Measurements from ENCODE around the gene SULT1C3. TPM values are rescaled to one million over a fixed set of nuclear protein-coding genes. Genes with fewer than 3 reads are reported as not detected.

SULT1C3 gene
- total RNA-seq, 4 donors from 2014 or later = not detected

DNA sequence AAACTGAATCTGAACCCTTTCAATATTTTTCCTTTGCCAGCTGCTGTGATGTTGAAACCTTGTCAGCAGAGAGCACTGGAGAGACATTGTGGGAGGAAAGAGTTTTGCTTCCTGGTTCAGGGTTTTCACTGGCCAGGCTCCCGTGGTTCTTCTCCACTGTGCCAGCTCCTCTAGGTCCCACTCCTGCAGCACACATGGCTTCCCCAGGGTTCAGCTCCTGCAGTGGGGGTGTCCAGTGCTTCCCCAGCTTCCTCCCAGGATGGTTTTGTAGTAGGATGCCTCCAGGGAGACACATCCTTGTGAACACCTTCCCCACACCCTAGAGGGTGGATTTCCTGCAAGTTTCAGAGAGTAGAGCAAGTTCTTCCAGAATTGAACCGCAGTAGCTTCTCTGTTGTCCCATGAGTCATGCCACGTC is 24.0 kb upstream of the SULT1C3 start:
- TF ChIP-seq, protein P1, sequence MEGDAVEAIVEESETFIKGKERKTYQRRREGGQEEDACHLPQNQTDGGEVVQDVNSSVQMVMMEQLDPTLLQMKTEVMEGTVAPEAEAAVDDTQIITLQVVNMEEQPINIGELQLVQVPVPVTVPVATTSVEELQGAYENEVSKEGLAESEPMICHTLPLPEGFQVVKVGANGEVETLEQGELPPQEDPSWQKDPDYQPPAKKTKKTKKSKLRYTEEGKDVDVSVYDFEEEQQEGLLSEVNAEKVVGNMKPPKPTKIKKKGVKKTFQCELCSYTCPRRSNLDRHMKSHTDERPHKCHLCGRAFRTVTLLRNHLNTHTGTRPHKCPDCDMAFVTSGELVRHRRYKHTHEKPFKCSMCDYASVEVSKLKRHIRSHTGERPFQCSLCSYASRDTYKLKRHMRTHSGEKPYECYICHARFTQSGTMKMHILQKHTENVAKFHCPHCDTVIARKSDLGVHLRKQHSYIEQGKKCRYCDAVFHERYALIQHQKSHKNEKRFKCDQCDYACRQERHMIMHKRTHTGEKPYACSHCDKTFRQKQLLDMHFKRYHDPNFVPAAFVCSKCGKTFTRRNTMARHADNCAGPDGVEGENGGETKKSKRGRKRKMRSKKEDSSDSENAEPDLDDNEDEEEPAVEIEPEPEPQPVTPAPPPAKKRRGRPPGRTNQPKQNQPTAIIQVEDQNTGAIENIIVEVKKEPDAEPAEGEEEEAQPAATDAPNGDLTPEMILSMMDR (IDR thresholded peaks at IDR 0.05; ENCODE audit: low read depth) = no peak

DNA sequence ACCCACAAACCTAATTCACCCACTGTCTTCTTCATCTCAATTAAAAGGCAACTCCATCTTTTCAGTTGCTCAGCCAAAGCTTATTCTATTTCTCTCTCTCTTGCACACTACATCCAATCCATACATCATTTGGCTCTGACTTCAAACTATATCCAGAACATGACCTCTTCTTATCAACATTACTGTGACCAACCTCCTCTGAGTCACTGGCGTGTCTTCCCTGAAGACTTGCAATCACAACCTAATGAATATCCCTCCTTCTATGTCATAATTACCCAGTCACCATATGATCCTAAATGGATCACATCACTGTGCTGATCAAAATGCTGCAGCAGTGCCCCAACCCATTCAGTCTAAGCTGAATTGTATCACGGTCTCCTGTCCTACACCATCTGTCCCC is 22.6 kb upstream of the SULT1C3 start:
- TF ChIP-seq, protein P1 (IDR thresholded peaks at IDR 0.05; ENCODE audit: low read depth) = no peak

DNA sequence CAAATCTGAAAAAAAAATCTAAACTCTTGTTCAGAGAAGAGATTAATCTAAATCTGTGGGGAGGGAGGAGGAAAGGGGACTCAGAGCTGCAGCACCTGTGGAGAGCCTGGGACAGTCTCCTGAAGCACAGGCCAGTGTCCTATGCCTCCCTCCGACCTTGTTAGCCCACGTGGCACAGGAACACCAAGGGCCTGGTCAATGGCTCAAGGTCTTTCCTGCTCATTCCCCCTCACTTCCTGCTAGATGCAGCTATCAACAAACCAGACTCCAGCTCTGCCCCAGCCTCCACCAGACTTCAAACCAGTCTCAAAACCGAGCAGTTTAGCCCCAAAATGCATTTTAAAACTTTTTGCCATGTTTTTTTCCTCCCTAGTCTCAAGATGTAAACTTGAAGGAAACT is 20.1 kb upstream of the SULT1C3 start:
- TF ChIP-seq, protein P1 (IDR thresholded peaks at IDR 0.05; ENCODE audit: low read depth) = no peak

DNA sequence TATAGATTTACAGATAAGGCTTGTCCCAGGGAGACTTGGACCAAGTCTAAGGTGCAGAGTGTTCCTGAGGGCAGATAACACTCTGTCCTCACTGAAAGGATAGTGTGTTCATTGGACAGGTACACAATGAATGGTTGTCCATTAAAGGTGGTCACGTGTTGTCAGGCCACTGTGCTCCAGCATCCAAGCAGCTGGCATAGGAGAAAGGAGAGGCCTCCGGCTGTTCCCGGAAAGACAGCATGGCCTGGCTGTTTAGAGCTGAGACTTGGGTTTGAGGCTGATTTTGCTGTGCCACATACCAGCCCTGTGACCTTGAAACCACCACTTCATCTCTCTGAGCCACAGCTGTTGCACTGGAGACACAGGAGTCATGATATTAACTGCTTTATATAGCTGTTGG is 19.6 kb upstream of the SULT1C3 start:
- TF ChIP-seq, protein P1 (IDR thresholded peaks at IDR 0.05; ENCODE audit: low read depth) = no peak

DNA sequence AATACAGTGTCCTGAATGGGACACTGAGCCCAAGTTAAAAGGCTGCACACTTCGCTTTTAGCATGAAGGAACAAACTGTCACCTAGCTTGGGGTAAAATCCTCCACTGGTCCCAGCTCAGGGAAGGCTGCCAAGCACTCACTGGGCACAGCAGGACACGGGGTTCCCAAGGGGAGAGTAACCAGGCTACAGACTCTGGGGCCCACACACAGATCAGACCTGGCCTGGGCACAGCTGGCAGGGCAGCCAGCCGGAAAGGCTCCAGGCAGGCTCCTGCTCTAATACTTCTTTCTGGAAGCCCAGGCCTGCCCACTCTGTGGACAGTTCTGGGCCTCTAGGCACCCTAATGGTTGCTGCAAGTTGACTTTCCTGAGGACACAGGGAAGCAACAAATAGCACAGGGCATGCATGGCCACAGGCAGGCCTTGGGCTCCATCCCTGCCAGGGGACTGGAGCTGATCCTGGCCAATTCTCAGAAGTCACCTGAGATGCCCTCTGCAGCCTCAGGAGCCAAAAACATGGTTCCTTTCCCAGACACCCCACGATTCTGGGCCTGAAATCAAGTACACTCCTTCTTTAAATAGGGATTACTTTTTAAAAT is 18.7 kb upstream of the SULT1C3 start:
- TF ChIP-seq, protein P1 (IDR thresholded peaks at IDR 0.05; ENCODE audit: low read depth) = no peak

DNA sequence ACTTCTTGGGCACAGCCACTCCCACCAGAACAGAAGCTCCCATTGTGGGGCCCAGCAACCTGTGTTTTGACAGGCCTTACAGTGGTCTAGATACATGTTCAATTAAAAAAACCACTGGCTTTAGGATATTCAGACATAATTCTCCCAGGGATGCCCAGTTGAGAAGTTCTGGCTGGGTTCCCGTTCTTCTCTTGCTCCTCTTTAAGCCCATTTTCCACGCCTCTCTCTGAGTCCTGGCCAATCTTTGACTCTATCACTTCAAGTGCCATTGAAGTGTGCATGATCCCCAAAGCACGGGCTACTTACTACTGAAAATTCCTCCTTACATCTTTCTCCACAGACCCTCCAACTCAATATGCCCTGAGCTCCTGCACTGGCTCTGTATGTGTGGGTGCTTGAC is 17.5 kb upstream of the SULT1C3 start:
- TF ChIP-seq, protein P1 (IDR thresholded peaks at IDR 0.05; ENCODE audit: low read depth) = no peak

DNA sequence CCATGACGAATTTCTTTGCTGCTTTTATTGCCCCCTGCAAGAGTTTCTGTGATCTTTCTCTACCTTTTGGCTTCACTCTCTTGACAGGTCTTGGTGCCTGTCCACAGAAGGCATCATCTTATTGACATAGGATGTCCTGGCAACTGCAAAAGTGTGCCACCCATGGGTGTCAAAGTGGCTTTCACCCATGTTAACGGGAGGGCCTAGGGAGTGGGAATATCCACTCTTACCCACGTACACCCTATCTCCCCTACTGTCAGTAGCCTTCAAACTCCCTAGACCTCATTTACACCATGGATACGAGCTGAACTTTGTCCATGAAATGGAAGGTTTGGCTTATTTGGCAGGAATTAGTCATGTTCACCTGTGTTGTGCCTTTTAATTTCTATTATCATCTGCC is 16.2 kb upstream of the SULT1C3 start:
- TF ChIP-seq, protein P1 (IDR thresholded peaks at IDR 0.05; ENCODE audit: low read depth) = no peak
